SIG-M5 treated with dmso at 0.1 percent for 504 hours (cell line): ENCODE results near the gene C1QTNF2.
"Not testable (repeated sequence)": the region's sequence is repeated elsewhere in the genome, so short reads cannot be mapped to it uniquely, and the experiment has no call there.

ENCODE experiments used
- DNase-seq: peaks from one replicate; lab custom pipeline; 2025; ENCODE audit not compliant: unreplicated experiment; lab: John Stamatoyannopoulos, UW

C1QTNF2 gene

DNA sequence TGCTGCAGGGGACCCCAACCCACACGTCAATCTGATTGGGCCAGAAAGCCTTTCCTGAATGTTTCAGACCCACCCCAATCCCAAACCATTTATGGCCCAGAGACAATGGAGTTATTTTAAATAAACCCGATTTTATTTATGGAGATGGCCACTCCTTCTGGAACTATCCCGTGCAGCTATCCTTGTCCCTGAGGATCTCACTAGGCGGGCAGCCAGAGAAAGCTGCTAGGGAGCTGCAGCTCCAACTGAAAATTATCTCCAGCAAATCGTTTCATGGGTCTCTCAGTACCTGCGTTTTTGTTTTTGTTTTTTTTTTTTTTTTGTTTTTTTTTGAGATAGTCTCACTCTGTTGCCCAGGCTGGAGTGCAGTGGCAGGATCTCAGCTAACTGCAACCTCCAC, 23.0 kb downstream of the C1QTNF2 start:
- no peak for DNase-seq

DNA sequence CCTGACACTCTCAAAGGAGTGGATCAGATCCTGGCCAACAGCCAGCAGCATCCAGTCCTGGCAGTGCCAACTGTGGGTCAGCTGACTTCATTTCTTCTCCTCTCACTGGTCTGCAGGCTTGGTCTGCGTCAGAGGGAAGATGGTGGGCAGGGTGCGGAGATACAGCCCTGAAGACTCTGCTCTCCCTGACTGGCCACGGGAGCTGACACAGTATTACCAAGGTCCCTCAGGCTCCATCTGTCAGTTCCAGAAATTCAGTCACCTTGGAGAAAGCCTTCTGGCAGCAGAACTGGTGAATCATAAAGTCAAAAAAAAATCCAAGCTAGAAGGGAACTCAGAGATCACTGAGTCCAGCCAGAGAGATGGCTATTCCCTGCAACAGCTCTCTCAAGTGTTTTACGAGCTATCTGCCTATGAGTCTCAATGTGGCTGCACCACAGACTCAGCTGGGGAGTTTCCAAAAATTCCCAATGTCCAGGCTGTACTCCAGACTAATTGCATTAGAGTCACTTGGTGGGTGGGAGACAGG, 27.9 kb downstream of the C1QTNF2 start:
- DNase-seq = no peak

DNA sequence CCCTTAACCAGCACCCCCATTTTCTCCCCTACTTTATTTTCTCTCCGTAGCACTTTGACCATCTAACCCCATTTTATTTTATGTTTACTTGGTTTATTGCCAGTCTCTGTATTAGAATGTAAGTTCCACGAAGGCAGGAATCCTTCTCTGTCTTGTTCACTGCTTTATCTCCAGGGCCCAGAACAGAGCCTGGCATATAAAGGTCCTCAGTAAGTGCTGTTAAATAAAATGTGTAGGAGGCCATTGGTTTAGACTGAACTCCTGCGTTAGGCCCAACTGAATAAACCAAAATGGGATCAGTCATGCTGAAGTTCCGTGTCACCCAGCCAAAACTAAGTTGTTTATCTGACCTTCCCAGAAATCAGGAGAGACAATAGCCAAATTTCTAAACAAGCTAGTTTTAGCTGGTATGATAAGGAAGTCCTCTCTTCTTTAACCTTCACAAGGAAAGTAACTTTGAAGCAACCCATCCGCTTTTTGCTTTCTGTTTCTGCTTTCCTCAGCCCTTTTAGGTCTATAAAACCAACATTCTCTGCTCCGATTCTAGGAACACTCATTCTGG, 29.0 kb downstream of the C1QTNF2 start:
- DNase-seq = no peak

DNA sequence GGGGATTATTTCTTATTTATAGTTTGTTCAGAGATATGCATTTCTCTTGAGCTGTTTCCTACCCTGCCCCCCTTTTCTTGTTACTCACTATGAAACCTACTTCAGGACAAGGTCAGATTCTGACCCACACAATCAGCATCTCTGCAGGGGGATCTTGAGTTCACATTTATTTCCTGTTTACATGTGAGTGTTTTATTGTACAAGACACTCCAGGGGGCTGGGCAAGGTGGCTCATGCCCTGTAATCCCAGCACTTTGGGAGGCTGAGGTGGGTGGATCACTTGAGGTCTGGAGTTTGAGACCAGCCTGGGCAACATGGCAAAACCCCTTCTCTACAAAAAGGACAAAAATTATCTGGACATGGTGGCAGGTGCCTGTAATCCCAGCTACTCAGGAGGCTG, 29.9 kb downstream of the C1QTNF2 start:
- DNase-seq = not testable (repeated sequence)

- DNase-seq = no peak
These were observed 30.9 kb downstream of the C1QTNF2 start for GRCh38 chr5:160339406-160340130.

DNA sequence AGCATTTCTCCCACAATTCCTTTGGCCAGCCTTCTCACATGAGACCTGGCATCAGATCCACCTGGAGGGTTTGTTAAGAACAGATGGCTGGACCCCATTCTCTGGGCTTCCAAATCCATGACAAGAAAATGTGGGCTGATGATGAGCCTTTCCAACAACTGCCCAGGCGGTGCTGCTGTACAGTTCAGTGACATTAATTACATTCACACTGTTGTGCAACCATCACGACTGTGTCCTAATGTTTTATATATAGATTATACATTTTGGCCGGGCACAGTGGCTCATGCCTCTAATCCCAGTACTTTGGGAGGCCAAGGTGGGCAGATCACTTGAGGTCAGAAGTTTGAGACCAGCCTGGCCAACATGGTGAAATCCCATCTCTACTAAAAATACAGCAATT, 35.7 kb downstream of the C1QTNF2 start:
- DNase-seq = not testable (repeated sequence)

- peak; percentile 93 for DNase-seq
These were observed 36.7 kb downstream of the C1QTNF2 start for GRCh38 chr5:160333721-160334120.

DNA sequence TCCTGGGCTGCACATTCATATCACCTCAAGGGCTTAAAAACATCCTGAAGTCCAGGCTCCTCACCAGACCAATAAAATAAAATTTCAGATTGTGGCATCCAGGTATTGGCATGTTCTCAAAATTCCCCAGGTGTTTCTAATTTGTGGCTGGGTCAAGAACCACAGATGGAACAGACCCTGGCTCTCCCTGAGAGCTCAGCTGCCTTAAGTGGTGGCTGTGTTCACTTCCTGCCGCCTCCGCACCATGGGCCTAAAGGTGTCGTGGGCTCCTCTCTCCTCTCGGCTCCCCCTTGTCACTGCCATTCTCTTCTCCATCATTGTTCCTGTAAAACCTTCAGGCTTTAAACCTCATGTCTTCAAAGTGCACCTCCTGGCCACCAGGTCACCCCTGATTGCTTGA, 40.2 kb downstream of the C1QTNF2 start:
- DNase-seq = no peak

DNA sequence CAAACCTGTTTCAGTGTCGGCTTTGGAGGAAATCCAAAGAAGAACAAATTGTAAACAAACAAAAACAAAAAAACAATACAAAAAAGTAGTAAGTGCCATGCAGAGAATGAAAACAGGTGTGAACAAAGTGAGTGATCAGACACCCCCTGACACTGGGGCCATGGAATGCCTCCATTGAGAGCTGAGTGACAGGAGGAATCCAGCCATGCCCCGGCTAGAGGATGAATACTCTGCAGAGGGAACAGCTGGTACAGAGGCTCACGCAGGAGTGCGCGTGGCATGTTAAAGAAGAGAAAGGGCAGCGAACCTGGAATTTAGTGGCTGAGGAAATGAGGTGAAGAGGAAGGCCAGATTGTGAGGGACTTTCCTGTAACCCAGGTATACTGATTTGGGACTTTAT, 42.6 kb downstream of the C1QTNF2 start:
- DNase-seq = no peak

- no peak for DNase-seq
These were observed 43.4 kb downstream of the C1QTNF2 start for GRCh38 chr5:160326981-160327380.

- no peak for DNase-seq
These were observed 44.7 kb downstream of the C1QTNF2 start for GRCh38 chr5:160325716-160326115.

DNA sequence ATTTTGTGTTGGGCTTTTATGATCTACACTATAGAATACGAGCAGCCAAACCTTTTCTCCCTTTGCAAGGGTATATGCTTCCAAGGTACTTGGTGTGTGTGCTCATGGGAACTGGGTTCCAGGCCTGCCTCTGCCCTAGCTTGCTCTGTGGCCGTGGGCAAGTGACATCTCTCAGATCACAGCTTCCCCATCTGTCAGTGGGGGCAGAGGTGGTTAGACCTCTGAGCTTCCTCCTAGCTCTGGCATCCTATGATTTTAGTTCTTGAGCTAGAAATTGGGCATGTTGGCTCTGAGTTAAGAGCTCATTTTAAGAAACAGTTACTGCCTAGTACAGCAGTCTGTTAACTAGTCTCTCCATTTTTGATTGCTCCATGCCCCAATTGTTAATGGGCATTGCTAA, 45.5 kb downstream of the C1QTNF2 start:
- DNase-seq = no peak

GRCh38 chr5:160318409-160318808, 52.0 kb downstream of the C1QTNF2 start:
- peak; percentile 74 for DNase-seq

- no peak for DNase-seq
These were observed 53.0 kb downstream of the C1QTNF2 start for GRCh38 chr5:160317434-160317833.

DNA sequence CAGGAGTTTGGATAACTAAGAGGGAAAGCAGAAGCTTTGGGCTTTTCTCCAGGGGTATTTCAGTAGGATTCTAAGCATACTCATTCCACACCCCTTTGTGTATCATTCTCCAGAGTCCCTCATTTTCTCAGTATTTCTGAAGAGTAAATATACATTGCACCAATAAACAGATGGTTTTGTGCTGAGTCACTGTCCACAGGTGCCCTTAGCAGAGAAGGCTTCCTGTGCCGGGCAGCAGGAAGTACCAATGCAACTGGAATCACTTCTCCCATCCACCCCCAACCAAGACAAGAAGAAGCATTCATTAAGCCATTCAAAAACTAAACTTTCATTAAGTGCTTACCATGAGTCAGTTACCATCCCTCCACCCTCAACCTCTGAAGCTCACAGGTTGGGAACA, 54.5 kb downstream of the C1QTNF2 start:
- DNase-seq = peak; percentile 48

DNA sequence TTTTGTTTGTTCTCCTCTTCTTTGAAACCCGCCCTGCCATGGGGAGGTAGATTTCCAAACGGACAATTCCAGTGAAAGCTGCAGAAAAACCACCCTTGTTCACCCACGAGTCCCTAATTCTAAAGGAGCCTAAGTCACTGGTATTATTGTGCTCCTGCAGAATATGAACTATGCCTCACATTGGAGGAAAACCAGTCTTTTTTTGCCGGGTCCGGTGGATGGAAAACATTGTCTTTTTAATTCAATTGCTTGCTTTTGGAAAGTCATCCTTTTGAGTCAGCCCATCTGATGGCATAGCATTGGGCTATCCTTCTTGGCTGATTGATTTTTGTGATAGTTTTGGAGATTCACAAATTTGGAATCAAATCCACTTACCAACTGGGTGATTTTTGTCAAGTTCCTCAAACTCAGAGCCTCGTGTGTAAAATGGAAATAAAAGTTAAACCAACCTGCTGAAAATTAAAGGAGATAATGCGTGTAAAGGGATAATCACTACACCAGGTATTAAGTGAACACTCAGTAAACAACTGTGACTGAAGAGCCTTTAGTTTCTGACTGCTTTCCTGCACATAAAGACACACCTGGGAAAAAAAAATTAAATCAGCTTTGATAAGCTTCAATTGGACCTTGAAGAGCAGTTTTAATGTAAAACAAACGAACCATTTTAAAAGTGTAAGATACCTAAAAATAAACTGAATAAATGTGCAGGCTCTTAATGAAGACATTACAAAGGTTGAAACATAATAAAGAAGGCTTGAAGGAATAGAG, 57.3 kb downstream of the C1QTNF2 start:
- DNase-seq = no peak

DNA sequence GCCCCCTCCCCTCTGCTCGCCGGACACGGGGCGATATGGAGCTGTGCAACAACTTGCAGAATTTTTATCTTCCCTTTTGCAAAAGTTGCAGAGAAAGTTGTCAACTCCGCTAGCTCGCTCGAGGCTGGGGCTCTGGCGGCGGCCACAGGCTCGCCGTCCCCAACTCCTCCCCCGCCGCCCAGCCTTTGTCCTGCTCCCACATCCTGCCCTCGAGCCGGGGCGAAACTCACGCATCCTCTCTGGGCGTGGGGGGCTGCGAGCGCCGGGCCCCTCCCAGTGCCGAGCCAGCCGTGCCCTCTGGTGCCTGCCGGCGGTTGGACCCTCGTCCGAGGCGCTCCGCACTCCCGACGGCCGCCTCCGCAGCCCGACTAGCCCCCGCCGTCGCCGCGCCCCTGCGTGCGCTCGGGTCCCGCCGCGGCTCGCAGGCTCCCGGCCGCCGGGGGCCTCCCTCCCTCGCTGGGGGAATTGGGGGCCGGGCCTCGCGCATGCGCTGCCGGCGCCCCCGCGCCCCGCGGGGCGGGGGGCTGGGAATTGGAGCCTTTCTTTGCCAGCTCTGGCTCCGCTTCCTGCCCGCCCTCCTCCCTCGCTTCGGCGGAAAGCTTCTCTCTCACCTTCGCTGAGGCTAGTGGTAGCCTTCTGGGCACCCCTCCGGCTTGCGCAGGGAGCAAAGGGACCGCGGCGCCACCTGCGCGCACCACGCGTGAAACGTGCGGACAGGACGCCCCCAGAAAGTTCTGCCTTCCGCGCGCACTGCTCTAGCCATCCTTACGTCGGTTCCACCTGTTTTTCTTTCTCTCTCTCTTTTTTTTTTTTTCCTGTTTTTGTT, 58.1 kb downstream of the C1QTNF2 start, which contains the start of gene CCNJL:
TSS of gene CCNJL (minus strand) at position 431 of the 826 bp plus-strand sequence. CDS start 641 bp downstream, outside the sequence.
- DNase-seq = peak; percentile 21

GRCh38 chr5:160311491-160312133, 58.8 kb downstream of the C1QTNF2 start:
- DNase-seq = no peak

DNA sequence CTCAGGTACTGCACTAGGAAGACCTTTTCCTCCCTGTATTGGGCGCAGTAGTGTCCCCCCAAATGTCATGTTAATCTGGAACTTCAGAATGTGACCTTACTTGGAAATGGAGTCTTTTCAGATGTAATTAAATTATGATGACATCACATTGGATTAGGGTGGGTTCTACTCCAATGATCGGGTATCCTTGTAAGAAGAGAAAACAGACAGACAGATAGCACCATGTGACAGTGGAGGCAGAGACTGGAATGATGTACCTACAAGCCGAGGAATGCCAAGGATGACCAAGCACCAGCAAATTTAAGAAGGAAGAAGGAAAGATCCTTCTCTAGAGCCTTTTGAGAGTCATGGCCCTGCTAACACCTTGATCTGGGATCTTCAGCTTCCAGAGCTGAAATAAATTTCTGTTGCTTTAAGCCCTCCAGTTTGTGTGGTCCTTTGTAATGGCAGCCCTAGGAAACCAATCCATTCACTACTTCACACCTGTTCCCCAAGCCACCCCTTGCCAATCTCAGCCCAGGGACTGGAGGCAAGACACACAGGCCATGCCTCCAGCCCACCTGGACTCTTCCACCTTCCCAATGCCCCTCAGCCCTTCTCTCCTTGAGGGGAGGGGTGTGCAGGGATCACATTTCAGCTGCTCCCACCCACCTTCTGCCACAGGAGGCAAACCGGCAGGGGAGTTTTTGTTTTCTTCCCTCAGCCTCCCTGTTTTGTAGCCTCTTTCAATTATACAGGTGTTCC, 59.7 kb downstream of the C1QTNF2 start:
- no peak for DNase-seq

DNA sequence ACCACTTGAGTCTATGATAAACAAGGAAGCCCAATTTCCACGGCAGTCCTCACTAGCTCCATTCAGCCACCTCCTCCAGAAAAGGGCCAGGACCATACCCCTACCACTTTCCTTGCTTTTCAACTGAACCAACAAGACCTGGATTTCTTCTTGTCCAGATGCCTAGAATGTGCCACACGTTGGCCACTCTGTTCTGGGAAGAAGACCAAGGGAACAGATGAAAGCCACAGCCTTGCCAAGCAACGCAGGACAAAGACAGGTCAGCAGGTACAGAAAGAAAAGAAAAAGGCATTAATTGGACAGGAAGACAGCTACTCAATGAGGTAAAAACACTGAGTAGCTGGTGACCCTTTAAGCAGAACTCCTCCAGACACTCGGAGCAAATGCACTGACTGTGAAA, 60.3 kb downstream of the C1QTNF2 start:
- no peak for DNase-seq
